MM.1S (cell line): ENCODE data around the gene ARPC1B.

Source experiments
- DNase-seq: peaks from one replicate; pipeline ENCODE4 v3.0.0-alpha.2; 2015
- H2AFZ ChIP-seq: fragments of 300-600 bp; sonication (generic); 2 replicates; pipeline ENCODE4 v1.6.0; 2016; ENCODE audit warnings: antibody characterized with exemption, low read length
- H3F3A ChIP-seq: fragments of 300-600 bp; sonication (generic); 2 replicates; pipeline ENCODE4 v1.6.1; 2016; ENCODE audit warnings: mild to moderate bottlenecking, antibody characterized with exemption, low read length, moderate library complexity, mixed read lengths; ENCODE audit not compliant: insufficient read depth
- H3K27ac ChIP-seq: fragments of 300-600 bp; sonication (generic); 2 replicates; pipeline ENCODE4 v1.5.1; 2016; ENCODE audit warnings: mild to moderate bottlenecking, low read length
- H3K27me3 ChIP-seq: fragments of 300-600 bp; sonication (generic); replicated peaks from 2 replicates; pipeline ENCODE4 v1.6.0; 2016; ENCODE audit warnings: low read length; ENCODE audit not compliant: insufficient read depth
- H3K36me3 ChIP-seq: fragments of 300-600 bp; sonication (generic); replicated peaks from 2 replicates; pipeline ENCODE4 v1.6.1; 2016; ENCODE audit warnings: mild to moderate bottlenecking, low read length, mixed read lengths; ENCODE audit not compliant: insufficient read depth
- H3K4me1 ChIP-seq: fragments of 300-600 bp; sonication (generic); 2 replicates; pipeline ENCODE4 v1.6.1; 2016; ENCODE audit warnings: low read length, mixed read lengths
- H3K4me2 ChIP-seq: fragments of 300-600 bp; sonication (generic); 2 replicates; pipeline ENCODE4 v1.6.0; 2016; ENCODE audit warnings: low read depth, low read length
- H3K4me3 ChIP-seq: fragments of 300-600 bp; sonication (generic); 2 replicates; pipeline ENCODE4 v1.5.1; 2016; ENCODE audit warnings: low read length, mixed read lengths
- H3K79me2 ChIP-seq: fragments of 300-600 bp; sonication (generic); 2 replicates; pipeline ENCODE4 v1.6.1; 2016; ENCODE audit warnings: mixed run types, low read length, mixed read lengths
- H3K9ac ChIP-seq: fragments of 300-600 bp; sonication (generic); 2 replicates; pipeline ENCODE4 v1.6.1; 2016; ENCODE audit warnings: low read length, mixed read lengths
- H3K9me2 ChIP-seq: fragments of 300-600 bp; sonication (generic); replicated peaks from 2 replicates; pipeline ENCODE4 v1.6.1; 2016; ENCODE audit warnings: mild to moderate bottlenecking, low read length, mixed read lengths; ENCODE audit not compliant: insufficient read depth
- H3K9me3 ChIP-seq: fragments of 300-600 bp; sonication (generic); replicated peaks from 2 replicates; pipeline ENCODE4 v1.6.1; 2016; ENCODE audit warnings: mild to moderate bottlenecking, low read length, mixed read lengths; ENCODE audit not compliant: insufficient read depth
- H4K20me1 ChIP-seq: fragments of 300-600 bp; sonication (generic); 2 replicates; pipeline ENCODE4 v1.6.1; 2016; ENCODE audit warnings: mild to moderate bottlenecking, low read length, moderate library complexity, mixed read lengths; ENCODE audit not compliant: insufficient read depth
- CTCF ChIP-seq: fragments of 300-600 bp; sonication (generic); IDR thresholded peaks from 2 replicates; pipeline ENCODE4 v1.5.1; 2016; ENCODE audit warnings: antibody characterized with exemption, low read length, mixed read lengths
- EZH2 ChIP-seq: fragments of 300-600 bp; sonication (generic); optimal IDR thresholded peaks from 2 replicates; pipeline ENCODE3; 2017; ENCODE audit warnings: low read depth, mild to moderate bottlenecking, antibody characterized with exemption, low read length, mixed read lengths
- EZH2phosphoT487 ChIP-seq: fragments of 300-600 bp; sonication (generic); IDR thresholded peaks from 2 replicates; pipeline ENCODE4 v1.6.1; 2018; ENCODE audit warnings: antibody characterized with exemption, low read length

ARPC1B gene

GRCh38 chr7:99362801-99363200 is 11.7 kb upstream of the ARPC1B start:
- H4K20me1 ChIP-seq: no peaks in the 10 kb centered on the region
- TF ChIP-seq EZH2phosphoT487: no peak
- no peak for TF ChIP-seq EZH2
- no peak for TF ChIP-seq CTCF
- H3K4me2 ChIP-seq: no peak overlapping the region

GRCh38 chr7:99363286-99363685 is 11.2 kb upstream of the ARPC1B start:
- Histone ChIP-seq H3K4me2 (no peak overlapping the region), H3K9ac (no peak overlapping the region), H3K27me3 (no peaks in the 10 kb centered on the region), H4K20me1 (no peaks in the 10 kb centered on the region), H3K4me1 (no peaks in the 10 kb centered on the region), H2AFZ (no peak overlapping the region), H3F3A (no peaks in the 10 kb centered on the region), H3K4me3 (no peak overlapping the region), H3K9me2 (no peaks in the 10 kb centered on the region), H3K36me3 (no peaks in the 10 kb centered on the region), H3K9me3 (no peaks in the 10 kb centered on the region), H3K79me2 (no peaks in the 10 kb centered on the region), H3K27ac (no peak overlapping the region)
- TF ChIP-seq EZH2 (no peak), EZH2phosphoT487 (no peak), CTCF (no peak)
- no peak for DNase-seq

More at GRCh38 chr7:99362801-99363200, 11.7 kb upstream of the ARPC1B start:
- Histone ChIP-seq H3K4me3 (no peak overlapping the region), H3K9ac (no peak overlapping the region), H2AFZ (no peak overlapping the region), H3F3A (no peaks in the 10 kb centered on the region), H3K36me3 (0 out of 2 replicates have a peak, but pooled peaks cover 3% of the 10 kb centered on the region), H3K4me1 (no peaks in the 10 kb centered on the region), H3K27ac (no peak overlapping the region), H3K9me2 (no peaks in the 10 kb centered on the region), H3K27me3 (no peaks in the 10 kb centered on the region), H3K9me3 (no peaks in the 10 kb centered on the region), H3K79me2 (no peaks in the 10 kb centered on the region)
- no peak for DNase-seq

GRCh38 chr7:99365318-99366141 is 9.0 kb upstream of the ARPC1B start:
- Histone ChIP-seq H3K4me3 (no peak overlapping the region), H3K9ac (no peak overlapping the region), H3K9me2 (no peaks in the 10 kb centered on the region), H3K27ac (no peak overlapping the region), H4K20me1 (no peaks in the 10 kb centered on the region), H3K9me3 (no peaks in the 10 kb centered on the region), H3K4me1 (no peaks in the 10 kb centered on the region), H3F3A (no peaks in the 10 kb centered on the region), H3K79me2 (no peaks in the 10 kb centered on the region), H3K36me3 (no peaks in the 10 kb centered on the region), H2AFZ (no peak overlapping the region), H3K27me3 (no peaks in the 10 kb centered on the region), H3K4me2 (no peak overlapping the region)
- peak; percentile 36 for DNase-seq
- TF ChIP-seq EZH2phosphoT487 (no peak), EZH2 (no peak), CTCF (peak; percentile 57)
